SK-N-SH (cell line): ENCODE data around the gene THBS2. TPM values are rescaled to one million over a fixed set of nuclear protein-coding genes. Genes with fewer than 3 reads are reported as not detected.

Experiments
- CTCF ChIA-PET: fragments of 300-600, 350-600 bp; formaldehyde crosslinking; extraction: SDS; loops from one replicate; lab custom pipeline; 2021; lab: Yijun Ruan, JAX
- POLR2A ChIA-PET: fragments of 350-600 bp; sonication (Branson Sonifier 250); formaldehyde crosslinking; extraction: SDS; loops from one replicate; lab custom pipeline; 2020; ENCODE audit warnings: antibody characterized with exemption, inconsistent platforms; lab: Yijun Ruan, JAX
- DNase-seq: peaks from one replicate; pipeline ENCODE4 v3.0.0; 2012
- H2AFZ ChIP-seq: fragments of 200-600 bp; sonication (generic); 2 replicates; pipeline ENCODE4 v1.8.1; 2016; ENCODE audit warnings: antibody characterized with exemption, mild to moderate bottlenecking, low read depth
- H3F3A ChIP-seq: fragments of 200-600 bp; sonication (generic); replicated peaks from 2 replicates; pipeline ENCODE3; 2016; ENCODE audit warnings: antibody characterized with exemption, mild to moderate bottlenecking; ENCODE audit not compliant: insufficient read depth
- H3K27ac ChIP-seq, 2 experiments: fragments of 200-500 bp in 1 of 2; fragments of 200-600 bp in 1 of 2; sonication (Bioruptor generic) in 1 of 2; sonication (generic), shearing (Covaris generic) in 1 of 2; 2 replicates each; pipeline versions ENCODE4 v1.5.1 to v1.6.1; 2014 to 2016; ENCODE audit warnings: low read depth in 2 of 2, inconsistent platforms in 1 of 2, low read length in 1 of 2, mild to moderate bottlenecking in 1 of 2, mixed read lengths in 1 of 2
- H3K27me3 ChIP-seq: fragments of 200-600 bp; sonication (generic), shearing (Covaris generic); 2 replicates; pipeline ENCODE4 v1.6.1; 2016; ENCODE audit warnings: mixed run types; ENCODE audit not compliant: insufficient read depth
- H3K36me3 ChIP-seq, 2 experiments: fragments of 200-500 bp in 1 of 2; fragments of 200-600 bp in 1 of 2; sonication (Bioruptor generic) in 1 of 2; sonication (generic) in 1 of 2; replicated peaks in 1 of 2; 2 replicates each; pipeline versions ENCODE3 to v1.5.1; 2014 to 2016; ENCODE audit warnings: low read length in 1 of 2, mild to moderate bottlenecking in 1 of 2; ENCODE audit not compliant: insufficient read depth in 2 of 2, control insufficient read depth in 1 of 2
- H3K4me1 ChIP-seq, 2 experiments: fragments of 200-500 bp in 1 of 2; fragments of 200-600 bp in 1 of 2; sonication (Bioruptor generic) in 1 of 2; sonication (generic), shearing (Covaris generic) in 1 of 2; 2 replicates each; pipeline versions ENCODE4 v1.5.1 to v1.6.1; 2014 to 2016; ENCODE audit warnings: low read depth in 1 of 2, low read length in 1 of 2, mixed run types in 1 of 2; ENCODE audit not compliant: insufficient read depth in 2 of 2, control insufficient read depth in 1 of 2
- H3K4me2 ChIP-seq: fragments of 200-600 bp; sonication (generic), shearing (Covaris generic); 2 replicates; pipeline ENCODE4 v1.6.1; 2017; ENCODE audit warnings: mixed run types
- H3K4me3 ChIP-seq, 2 experiments: fragments of 200-500 bp in 1 of 2; fragments of 200-600 bp in 1 of 2; sonication (Bioruptor generic) in 1 of 2; sonication (generic), shearing (Covaris generic) in 1 of 2; 2 replicates each; pipeline versions ENCODE4 v1.5.1 to v1.8.1; 2014 to 2016; ENCODE audit warnings: low read depth in 2 of 2, inconsistent platforms in 1 of 2, low read length in 1 of 2, mild to moderate bottlenecking in 1 of 2, mixed read lengths in 1 of 2, moderate library complexity in 1 of 2
- H3K79me2 ChIP-seq: fragments of 200-600 bp; sonication (generic); 2 replicates; pipeline ENCODE4 v1.8.1; 2017; ENCODE audit warnings: mild to moderate bottlenecking; ENCODE audit not compliant: insufficient read depth
- H3K9ac ChIP-seq: fragments of 200-600 bp; sonication (generic); 2 replicates; pipeline ENCODE4 v1.6.1; 2017; ENCODE audit warnings: mixed run types
- H3K9me2 ChIP-seq: fragments of 200-600 bp; sonication (generic); 2 replicates; pipeline ENCODE4 v1.6.1; 2017; ENCODE audit warnings: mixed run types
- H3K9me3 ChIP-seq: fragments of 200-600 bp; sonication (generic); 2 replicates; pipeline ENCODE4 v1.6.1; 2017; ENCODE audit warnings: mixed run types, mild to moderate bottlenecking, moderate library complexity
- H4K20me1 ChIP-seq: fragments of 200-600 bp; sonication (generic); 2 replicates; pipeline ENCODE4 v1.6.1; 2017; ENCODE audit warnings: mild to moderate bottlenecking, mixed run types; ENCODE audit not compliant: insufficient read depth
- ELF1 ChIP-seq: IDR thresholded peaks from 2 replicates; pipeline ENCODE4 v1.4.0; 2012
- EZH2phosphoT487 ChIP-seq: fragments of 200-600 bp; sonication (generic); IDR thresholded peaks from 2 replicates; pipeline ENCODE4 v1.6.1; 2017; ENCODE audit warnings: low read depth, mixed run types, mild to moderate bottlenecking, antibody characterized with exemption, moderate library complexity, borderline replicate concordance
- GATA2 ChIP-seq: sonication (generic); formaldehyde crosslinking; IDR thresholded peaks from 2 replicates; pipeline ENCODE4 v1.5.0; 2020; ENCODE audit warnings: mild to moderate bottlenecking, missing genetic modification reagents
- MEF2A ChIP-seq: IDR thresholded peaks from 2 replicates; pipeline ENCODE4 v1.4.0; 2012; ENCODE audit warnings: low read depth, borderline replicate concordance
- MXI1 ChIP-seq: IDR thresholded peaks from 2 replicates; pipeline ENCODE4 v1.6.1; 2012; ENCODE audit warnings: mild to moderate bottlenecking, low read depth, low read length, improper control_type of control experiment
- NRF1 ChIP-seq: IDR thresholded peaks from 2 replicates; pipeline ENCODE4 v1.6.1; 2012; ENCODE audit warnings: low read depth, mild to moderate bottlenecking, low read length
- PBX3 ChIP-seq: IDR thresholded peaks from 2 replicates; pipeline ENCODE4; 2012
- POLR2AphosphoS5 ChIP-seq: IDR thresholded peaks from 2 replicates; pipeline ENCODE4 v1.6.1; 2012; ENCODE audit warnings: low read depth, low read length
- RAD21 ChIP-seq: IDR thresholded peaks from 2 replicates; pipeline ENCODE4 v1.6.1; 2012; ENCODE audit warnings: mild to moderate bottlenecking, low read length
- SIN3A ChIP-seq: IDR thresholded peaks from 2 replicates; pipeline ENCODE4 v1.6.1; 2012; ENCODE audit warnings: low read depth, mild to moderate bottlenecking, low read length, moderate library complexity, borderline replicate concordance
- TCF12 ChIP-seq: IDR thresholded peaks from 2 replicates; pipeline ENCODE4 v1.4.0; 2012
- TEAD4 ChIP-seq: IDR thresholded peaks from 2 replicates; pipeline ENCODE4 v1.4.0; 2012; ENCODE audit warnings: mild to moderate bottlenecking, borderline replicate concordance; ENCODE audit not compliant: insufficient read depth
- whole genome bisulfite sequencing: methylation state at CpG from one replicate; pipeline ENCODE4 v1.1.6; 2017; ENCODE audit warnings: low lambda C conversion rate; 5-methylcytosine and 5-hydroxymethylcytosine counted together
- polyA plus RNA-seq, 3 experiments: library from polyadenylated mRNA; depleted of rRNA; stranded (reverse); fragments of >200 nt; gene quantifications; 2 replicates each; pipeline ENCODE4 v1.2.3, GENCODE V29; 2012

THBS2 gene
- polyA plus RNA-seq, 1 of the 3 experiments (the other 2 are of a cell fraction), result 166 TPM

GRCh38 chr6:169201985-169202384 is 51.7 kb downstream of the THBS2 start:
- no peaks in the 10 kb centered on the region for H3K36me3 ChIP-seq
- H3K27ac ChIP-seq, result no peak overlapping the region
- no peak for DNase-seq
- H3K9ac ChIP-seq, result no peak overlapping the region
- H3K27me3 ChIP-seq, result no peaks in the 10 kb centered on the region
- no peaks in the 10 kb centered on the region for H3K79me2 ChIP-seq
- no peaks in the 10 kb centered on the region for H4K20me1 ChIP-seq
- H3K4me3 ChIP-seq, result no peak overlapping the region
- ChIA-PET CTCF (no interaction called here), POLR2A (no interaction called here)
- H3F3A ChIP-seq, result no peaks in the 10 kb centered on the region
- H3K4me2 ChIP-seq, result no peak overlapping the region
- TF ChIP-seq GATA2 (CRISPR knock-in tag), result no peak
- TF ChIP-seq POLR2AphosphoS5, result no peak
- TF ChIP-seq TCF12, result no peak
- no peak for TF ChIP-seq RAD21
- no peak for TF ChIP-seq EZH2phosphoT487
- TF ChIP-seq MEF2A, result no peak
- TF ChIP-seq MXI1, result no peak
- TF ChIP-seq SIN3A, result no peak
- TF ChIP-seq NRF1, result no peak
- no peak for TF ChIP-seq TEAD4
- H3K9me3 ChIP-seq, result peaks cover 3% of the 10 kb centered on the region; the same call in 1 of the 2 replicates
- no peak overlapping the region for H2AFZ ChIP-seq
- H3K4me1 ChIP-seq, result no peaks in the 10 kb centered on the region; a peak in 1 of 4 replicates
- WGBS, result 70% methylated on average over 11 of the region's 12 CpGs
- H3K9me2 ChIP-seq, result no peaks in the 10 kb centered on the region

- no peaks in the 10 kb centered on the region for H3K79me2 ChIP-seq
- no peaks in the 10 kb centered on the region for H3K9me3 ChIP-seq
- ChIA-PET POLR2A (no interaction called here), CTCF (interaction anchor here (1.5 kb wide), 1 partner anchor 12 kb away, joined by 3 read pairs; no protein-coding TSS in a partner anchor)
- no peaks in the 10 kb centered on the region for H3K9me2 ChIP-seq
- H3F3A ChIP-seq, result no peaks in the 10 kb centered on the region
- no peaks in the 10 kb centered on the region for H3K36me3 ChIP-seq
- H2AFZ ChIP-seq, result no peak overlapping the region
- no peak overlapping the region for H3K9ac ChIP-seq
- DNase-seq, result no peak
- H3K4me2 ChIP-seq, result no peak overlapping the region
- TF ChIP-seq ELF1 (no peak), TEAD4 (no peak), PBX3 (no peak), NRF1 (no peak)
- H3K4me1 ChIP-seq, result no peaks in the 10 kb centered on the region; a peak in 1 of 4 replicates
- no peak overlapping the region for H3K27ac ChIP-seq
- WGBS, result 75% methylated on average over 8 of the region's 11 CpGs
- H3K4me3 ChIP-seq, result no peak overlapping the region
- no peaks in the 10 kb centered on the region for H3K27me3 ChIP-seq
- no peaks in the 10 kb centered on the region for H4K20me1 ChIP-seq
These were observed 52.6 kb downstream of the THBS2 start for GRCh38 chr6:169200893-169201514.
